GM12891 (cell line): ENCODE measurements around the gene PDZD2.

Source experiments
- PAX5 ChIP-seq: IDR thresholded peaks from 2 replicates; pipeline ENCODE4 v1.6.1; 2011; ENCODE audit warnings: low read length, moderate library complexity, mild to moderate bottlenecking; ENCODE audit not compliant: insufficient read depth, severe bottlenecking
- POLR2A ChIP-seq: IDR thresholded peaks from 2 replicates; pipeline ENCODE4 v1.6.1; 2011; ENCODE audit warnings: low read depth, low read length, control low read depth
- POLR2AphosphoS5 ChIP-seq: IDR thresholded peaks from 2 replicates; pipeline ENCODE4 v1.6.1; 2011; ENCODE audit warnings: low read depth, low read length, control low read depth
- POU2F2 ChIP-seq: IDR thresholded peaks from 2 replicates; pipeline ENCODE4 v1.6.1; 2011; ENCODE audit warnings: low read depth, mild to moderate bottlenecking, control low read depth, low read length, moderate library complexity
- SPI1 ChIP-seq: IDR thresholded peaks from 2 replicates; pipeline ENCODE4 v1.6.1; 2011; ENCODE audit warnings: low read depth, low read length, control low read depth
- TAF1 ChIP-seq: IDR thresholded peaks from 2 replicates; pipeline ENCODE4 v1.6.1; 2011; ENCODE audit warnings: low read depth, low read length, control low read depth

- TF ChIP-seq TAF1 (no peak), POLR2AphosphoS5 (no peak), PAX5 (no peak), POU2F2 (no peak), POLR2A (no peak), SPI1 (no peak)
Measured at GRCh38 chr5:31656806-31657205, 17.9 kb downstream of the PDZD2 start.
